IPS-18c (cell line): ENCODE measurements around the gene XYLT1.

Experiments used
- H3K4me3 ChIP-seq: 2 replicates; pipeline ENCODE4 v1.7.0; 2013; ENCODE audit warnings: low read depth, mild to moderate bottlenecking, low read length, moderate library complexity; ENCODE audit not compliant: insufficient read depth
- H3K9me3 ChIP-seq: one replicate; pipeline ENCODE4 v1.6.1; 2013; ENCODE audit warnings: mild to moderate bottlenecking, low read length, moderate library complexity; ENCODE audit not compliant: control insufficient read depth, insufficient read depth

The XYLT1 gene

GRCh38 chr16:17177959-17178905, 292.5 kb downstream of the XYLT1 start:
- Histone ChIP-seq H3K9me3 (no peaks in the 10 kb centered on the region), H3K4me3 (no peak overlapping the region)

GRCh38 chr16:17177242-17177958, 293.4 kb downstream of the XYLT1 start:
- Histone ChIP-seq H3K4me3 (no peak overlapping the region), H3K9me3 (no peaks in the 10 kb centered on the region)

GRCh38 chr16:17176199-17176598, 294.6 kb downstream of the XYLT1 start:
- Histone ChIP-seq H3K9me3 (no peaks in the 10 kb centered on the region), H3K4me3 (no peak overlapping the region)

GRCh38 chr16:17173281-17173680, 297.5 kb downstream of the XYLT1 start:
- Histone ChIP-seq H3K4me3 (no peak overlapping the region), H3K9me3 (no peaks in the 10 kb centered on the region)

- no peak overlapping the region for H3K4me3 ChIP-seq
- H3K9me3 ChIP-seq = no peaks in the 10 kb centered on the region
These were observed 299.3 kb downstream of the XYLT1 start for GRCh38 chr16:17171250-17172143.

- no peak overlapping the region for H3K4me3 ChIP-seq
- H3K9me3 ChIP-seq = no peaks in the 10 kb centered on the region
These were observed 300.3 kb downstream of the XYLT1 start for GRCh38 chr16:17170435-17170834.

GRCh38 chr16:17168181-17168580, 302.6 kb downstream of the XYLT1 start:
- no peak overlapping the region for H3K4me3 ChIP-seq
- no peaks in the 10 kb centered on the region for H3K9me3 ChIP-seq

GRCh38 chr16:17166095-17166494, 304.7 kb downstream of the XYLT1 start:
- Histone ChIP-seq H3K9me3 (no peaks in the 10 kb centered on the region), H3K4me3 (no peak overlapping the region)

- no peak overlapping the region for H3K4me3 ChIP-seq
- no peaks in the 10 kb centered on the region for H3K9me3 ChIP-seq
These were observed 308.2 kb downstream of the XYLT1 start for GRCh38 chr16:17162560-17162959.

- H3K4me3 ChIP-seq = no peak overlapping the region
These were observed 309.8 kb downstream of the XYLT1 start for GRCh38 chr16:17160920-17161431.

GRCh38 chr16:17160285-17160853, 310.4 kb downstream of the XYLT1 start:
- H3K4me3 ChIP-seq = no peak overlapping the region

More at GRCh38 chr16:17160920-17161431, 309.8 kb downstream of the XYLT1 start:
- no peaks in the 10 kb centered on the region for H3K9me3 ChIP-seq

GRCh38 chr16:17159617-17160016, 311.1 kb downstream of the XYLT1 start:
- H3K4me3 ChIP-seq = no peak overlapping the region
- H3K9me3 ChIP-seq = no peaks in the 10 kb centered on the region

More at GRCh38 chr16:17160285-17160853, 310.4 kb downstream of the XYLT1 start:
- no peaks in the 10 kb centered on the region for H3K9me3 ChIP-seq

- no peaks in the 10 kb centered on the region for H3K9me3 ChIP-seq
- no peak overlapping the region for H3K4me3 ChIP-seq
These were observed 314.8 kb downstream of the XYLT1 start for GRCh38 chr16:17155936-17156335.

GRCh38 chr16:17155485-17155884, 315.3 kb downstream of the XYLT1 start:
- no peak overlapping the region for H3K4me3 ChIP-seq
- H3K9me3 ChIP-seq = no peaks in the 10 kb centered on the region

- Histone ChIP-seq H3K9me3 (no peaks in the 10 kb centered on the region), H3K4me3 (no peak overlapping the region)
These were observed 315.8 kb downstream of the XYLT1 start for GRCh38 chr16:17154981-17155380.

- H3K9me3 ChIP-seq = no peaks in the 10 kb centered on the region
- H3K4me3 ChIP-seq = no peak overlapping the region
These were observed 318.4 kb downstream of the XYLT1 start for GRCh38 chr16:17152311-17152710.

GRCh38 chr16:17151335-17151734, 319.4 kb downstream of the XYLT1 start:
- H3K4me3 ChIP-seq = no peak overlapping the region
- H3K9me3 ChIP-seq = no peaks in the 10 kb centered on the region
